Measurements from ENCODE around the gene WIPF3.

DNA sequence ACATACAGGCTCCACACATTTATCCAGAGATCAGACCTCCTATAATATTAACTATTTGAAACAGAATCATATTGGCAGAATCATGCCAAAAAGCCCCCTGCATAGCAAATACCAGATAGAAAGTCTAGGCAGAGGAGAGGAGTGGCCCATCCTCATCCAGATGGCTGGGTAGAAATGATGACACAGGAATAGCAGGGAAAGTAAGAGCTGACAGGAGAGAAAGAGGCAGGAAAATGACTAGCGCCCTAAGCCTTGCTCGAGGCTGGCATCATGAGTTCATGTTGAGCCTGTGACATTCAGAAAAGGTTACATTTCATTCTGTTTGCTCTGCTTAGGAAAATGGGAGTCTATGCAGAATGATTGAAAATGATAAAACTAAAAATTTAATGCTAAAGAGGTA lies 27.6 kb downstream of the WIPF3 start:
- TF ChIP-seq, protein P1, sequence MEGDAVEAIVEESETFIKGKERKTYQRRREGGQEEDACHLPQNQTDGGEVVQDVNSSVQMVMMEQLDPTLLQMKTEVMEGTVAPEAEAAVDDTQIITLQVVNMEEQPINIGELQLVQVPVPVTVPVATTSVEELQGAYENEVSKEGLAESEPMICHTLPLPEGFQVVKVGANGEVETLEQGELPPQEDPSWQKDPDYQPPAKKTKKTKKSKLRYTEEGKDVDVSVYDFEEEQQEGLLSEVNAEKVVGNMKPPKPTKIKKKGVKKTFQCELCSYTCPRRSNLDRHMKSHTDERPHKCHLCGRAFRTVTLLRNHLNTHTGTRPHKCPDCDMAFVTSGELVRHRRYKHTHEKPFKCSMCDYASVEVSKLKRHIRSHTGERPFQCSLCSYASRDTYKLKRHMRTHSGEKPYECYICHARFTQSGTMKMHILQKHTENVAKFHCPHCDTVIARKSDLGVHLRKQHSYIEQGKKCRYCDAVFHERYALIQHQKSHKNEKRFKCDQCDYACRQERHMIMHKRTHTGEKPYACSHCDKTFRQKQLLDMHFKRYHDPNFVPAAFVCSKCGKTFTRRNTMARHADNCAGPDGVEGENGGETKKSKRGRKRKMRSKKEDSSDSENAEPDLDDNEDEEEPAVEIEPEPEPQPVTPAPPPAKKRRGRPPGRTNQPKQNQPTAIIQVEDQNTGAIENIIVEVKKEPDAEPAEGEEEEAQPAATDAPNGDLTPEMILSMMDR (IDR thresholded peaks at IDR 0.05) = no peak
- no peak for TF ChIP-seq POLR2AphosphoS5 (IDR thresholded peaks at IDR 0.05)

Data from upper lobe of left lung (tissue), 4 donors.